ENCODE results near the gene DIAPH3.
A peak's percentile ranks its signal among the peaks of the same experiment; 100 is the strongest.

Gene DIAPH3

DNA sequence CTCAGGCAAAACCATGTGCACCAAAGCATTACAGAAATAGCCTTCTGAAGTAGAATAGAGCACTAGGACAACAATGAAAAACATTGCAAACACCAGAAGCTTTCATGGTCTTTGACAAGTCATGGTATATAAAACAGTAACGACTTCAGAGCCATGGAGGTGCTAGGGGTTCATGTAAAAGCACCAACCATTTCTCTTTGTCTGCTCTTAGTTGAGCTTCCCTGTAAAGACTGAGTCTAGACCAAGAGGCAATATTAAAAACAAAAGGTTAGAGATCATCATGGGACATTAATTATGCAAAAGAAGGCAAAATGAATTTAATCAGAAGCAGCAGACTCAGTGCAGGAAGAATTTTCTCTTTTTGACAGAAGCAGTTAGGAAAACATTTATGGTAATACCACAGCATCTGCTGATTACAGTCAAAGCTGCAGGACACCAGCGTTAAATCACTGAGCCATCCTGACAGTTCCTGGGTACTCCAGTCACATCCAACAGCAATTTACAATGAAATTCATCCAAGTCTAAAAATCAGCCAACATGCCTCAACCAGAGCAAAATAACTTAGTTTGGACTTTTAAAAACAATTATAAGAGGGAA lies 476.8 kb downstream of the DIAPH3 start:
- no peaks in the 10 kb centered on the region for H3K27me3 ChIP-seq (ENCODE audit: control insufficient read depth in 1 of 2, insufficient read depth in 1 of 2, low read length in 2 of 2)
- no peaks in the 10 kb centered on the region for H3K36me3 ChIP-seq (ENCODE audit: control insufficient read depth in 1 of 2, insufficient read depth in 2 of 2, low read depth in 1 of 2, low read length in 2 of 2)
- no peak overlapping the region for H3K23ac ChIP-seq (ENCODE audit: low read length in 2 of 2)
- H3K4me3 ChIP-seq (ENCODE audit: insufficient read depth in 1 of 2, low read depth in 1 of 2, low read length in 2 of 2): no peak overlapping the region
- H3K18ac ChIP-seq (ENCODE audit: low read depth in 1 of 2, low read length in 2 of 2): no peak overlapping the region
- H3K9me3 ChIP-seq (ENCODE audit: control insufficient read depth, low read length): no peaks in the 10 kb centered on the region
- H2BK120ac ChIP-seq (ENCODE audit: low read depth, low read length): no peak overlapping the region
- H2BK5ac ChIP-seq (ENCODE audit: low read depth, low read length, poor library complexity, severe bottlenecking): no peak overlapping the region
- H2BK15ac ChIP-seq (ENCODE audit: low read depth, poor library complexity, severe bottlenecking): no peak overlapping the region
- H2BK12ac ChIP-seq (ENCODE audit: low read length in 2 of 2): no peak overlapping the region
- no peak overlapping the region for H2AK5ac ChIP-seq (ENCODE audit: low read length, severe bottlenecking)
- no peak overlapping the region for H4K91ac ChIP-seq (ENCODE audit: low read length)
- no peak overlapping the region for H3K27ac ChIP-seq (ENCODE audit: low read length, poor library complexity, severe bottlenecking)
- H3K9ac ChIP-seq (ENCODE audit: low read length): no peak overlapping the region
- H3K4ac ChIP-seq (ENCODE audit: low read depth in 1 of 2, low read length in 2 of 2): no peak overlapping the region
- no peak for DNase-seq
- no peak overlapping the region for H4K8ac ChIP-seq (ENCODE audit: low read length)
- peaks cover 3% of the 10 kb centered on the region for H3K79me1 ChIP-seq (replicated peaks; ENCODE audit: low read length, poor library complexity, severe bottlenecking)
- H3K4me1 ChIP-seq (ENCODE audit: control insufficient read depth, insufficient read depth, low read depth, low read length): no peaks in the 10 kb centered on the region
- H2AFZ ChIP-seq (ENCODE audit: low read depth, low read length): no peak overlapping the region
- no peak overlapping the region for H3K4me2 ChIP-seq (ENCODE audit: low read length, poor library complexity, severe bottlenecking)
- no peak overlapping the region for H3K14ac ChIP-seq (ENCODE audit: low read length in 2 of 2)
- 65% methylated on average over 2 of the region's 2 CpGs for WGBS

DNA sequence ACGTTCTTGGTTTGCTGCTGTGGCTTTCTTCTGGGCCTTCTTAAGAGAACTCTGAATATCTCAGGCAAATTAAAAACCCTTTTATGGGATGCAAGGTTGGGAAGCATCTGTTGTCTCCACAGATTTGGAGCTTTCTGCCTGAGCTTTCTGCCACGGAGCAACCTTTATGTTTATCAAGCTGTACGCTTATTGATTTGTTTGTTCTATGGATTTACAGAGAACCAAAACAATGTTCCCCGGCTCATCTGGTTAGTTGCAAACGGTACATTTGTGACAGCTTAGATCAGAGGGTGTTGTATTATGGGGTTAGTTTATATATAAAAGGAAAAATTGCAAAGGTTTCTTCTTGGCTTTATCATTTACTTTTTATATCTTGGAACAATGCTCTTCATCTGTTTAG lies 479.6 kb downstream of the DIAPH3 start:
- H4K91ac ChIP-seq (ENCODE audit: low read length): no peak overlapping the region
- no peak overlapping the region for H2BK120ac ChIP-seq (ENCODE audit: low read depth, low read length)
- H2BK5ac ChIP-seq (ENCODE audit: low read depth, low read length, poor library complexity, severe bottlenecking): no peak overlapping the region
- H3K4ac ChIP-seq (ENCODE audit: low read depth in 1 of 2, low read length in 2 of 2): no peak overlapping the region
- H3K9me3 ChIP-seq (ENCODE audit: control insufficient read depth, low read length): no peaks in the 10 kb centered on the region
- no peak overlapping the region for H3K9ac ChIP-seq (ENCODE audit: low read length)
- H3K23ac ChIP-seq (ENCODE audit: low read length in 2 of 2): no peak overlapping the region
- H3K4me3 ChIP-seq (ENCODE audit: insufficient read depth in 1 of 2, low read depth in 1 of 2, low read length in 2 of 2): no peak overlapping the region
- H3K27me3 ChIP-seq (ENCODE audit: control insufficient read depth in 1 of 2, insufficient read depth in 1 of 2, low read length in 2 of 2): no peaks in the 10 kb centered on the region
- 89% methylated on average over 5 of the region's 5 CpGs for WGBS
- no peaks in the 10 kb centered on the region for H3K4me1 ChIP-seq (ENCODE audit: control insufficient read depth, insufficient read depth, low read depth, low read length)
- no peak overlapping the region for H2AK5ac ChIP-seq (ENCODE audit: low read length, severe bottlenecking)
- no peak overlapping the region for H3K4me2 ChIP-seq (ENCODE audit: low read length, poor library complexity, severe bottlenecking)
- H2BK12ac ChIP-seq (ENCODE audit: low read length in 2 of 2): no peak overlapping the region
- no peak overlapping the region for H2BK15ac ChIP-seq (ENCODE audit: low read depth, poor library complexity, severe bottlenecking)
- no peak overlapping the region for H4K8ac ChIP-seq (ENCODE audit: low read length)
- no peak for DNase-seq
- no peak overlapping the region for H2AFZ ChIP-seq (ENCODE audit: low read depth, low read length)
- H3K27ac ChIP-seq (ENCODE audit: low read length, poor library complexity, severe bottlenecking): no peak overlapping the region
- no peak overlapping the region for H3K14ac ChIP-seq (ENCODE audit: low read length in 2 of 2)
- H3K79me1 ChIP-seq (replicated peaks; ENCODE audit: low read length, poor library complexity, severe bottlenecking): peaks cover 4% of the 10 kb centered on the region
- H3K36me3 ChIP-seq (ENCODE audit: control insufficient read depth in 1 of 2, insufficient read depth in 2 of 2, low read depth in 1 of 2, low read length in 2 of 2): no peaks in the 10 kb centered on the region
- no peak overlapping the region for H3K18ac ChIP-seq (ENCODE audit: low read depth in 1 of 2, low read length in 2 of 2)

DNA sequence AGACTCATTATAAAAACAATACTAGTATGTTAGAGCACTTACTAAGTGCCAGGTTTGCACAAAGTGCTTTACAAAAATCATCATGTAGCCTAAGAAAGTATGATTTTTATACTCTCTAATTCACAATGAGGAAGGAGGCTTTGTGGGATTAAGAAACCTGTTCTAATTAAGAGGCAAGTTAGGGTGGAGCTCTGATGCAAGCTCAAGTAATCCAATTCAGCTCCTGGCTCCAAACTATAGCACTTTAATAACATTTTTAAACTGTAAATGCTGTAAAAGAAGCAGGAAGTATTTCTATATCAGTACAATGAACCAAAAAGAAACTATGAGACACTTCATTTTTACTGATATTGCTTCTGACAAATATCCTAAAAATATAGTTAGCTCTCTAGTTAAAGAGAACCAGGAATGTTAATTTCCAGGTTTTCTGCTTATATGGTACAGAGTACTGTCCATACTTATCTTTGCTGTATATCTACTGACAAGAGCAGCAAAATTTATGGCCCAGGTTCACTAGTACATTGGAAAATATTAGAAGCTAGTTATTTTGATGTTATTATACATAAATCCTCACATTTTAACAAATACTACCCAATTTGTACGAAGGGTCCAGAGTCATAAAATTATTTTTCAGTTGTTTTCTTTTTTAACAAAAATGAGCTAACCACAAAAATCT lies 482.0 kb downstream of the DIAPH3 start:
- Histone ChIP-seq H3K9ac (ENCODE audit: low read length) (no peak overlapping the region), H2BK120ac (ENCODE audit: low read depth, low read length) (no peak overlapping the region)
- no CpG with 5 or more reads among the region's 1 CpG for WGBS

DNA sequence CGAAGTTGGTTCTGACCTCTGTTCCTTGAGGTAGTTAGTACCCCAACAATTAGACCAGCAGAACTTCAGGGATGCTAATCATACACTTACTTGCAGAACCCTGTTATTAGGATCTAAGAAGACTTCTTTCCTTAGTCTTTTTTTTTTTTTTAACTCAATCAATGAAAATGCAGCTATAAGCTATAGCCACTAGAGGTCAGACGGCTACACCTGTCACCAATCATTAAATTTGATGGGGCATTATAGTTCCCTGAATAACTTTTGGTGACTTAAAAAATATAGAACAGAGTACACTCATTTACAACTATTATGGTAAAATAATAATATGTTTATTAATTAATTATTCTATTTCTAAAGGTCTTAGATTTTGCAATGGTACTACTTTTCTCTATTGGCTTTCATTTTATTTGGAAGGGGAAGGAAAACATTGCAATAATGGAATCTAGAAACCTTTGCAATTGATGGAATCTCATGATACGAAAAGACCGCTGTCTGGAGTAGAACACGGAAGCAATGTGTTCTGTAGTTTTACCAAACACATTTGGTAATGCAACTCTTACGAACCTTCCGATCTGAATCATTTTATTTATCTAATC lies 483.2 kb downstream of the DIAPH3 start:
- H3K27me3 ChIP-seq (ENCODE audit: control insufficient read depth in 1 of 2, insufficient read depth in 1 of 2, low read length in 2 of 2): no peaks in the 10 kb centered on the region
- H3K4me2 ChIP-seq (ENCODE audit: low read length, poor library complexity, severe bottlenecking): no peak overlapping the region
- no peaks in the 10 kb centered on the region for H3K36me3 ChIP-seq (ENCODE audit: control insufficient read depth in 1 of 2, insufficient read depth in 2 of 2, low read depth in 1 of 2, low read length in 2 of 2)
- H2BK12ac ChIP-seq (ENCODE audit: low read length in 2 of 2): no peak overlapping the region
- no peak overlapping the region for H4K91ac ChIP-seq (ENCODE audit: low read length)
- H2BK15ac ChIP-seq (ENCODE audit: low read depth, poor library complexity, severe bottlenecking): no peak overlapping the region
- no peak overlapping the region for H2BK120ac ChIP-seq (ENCODE audit: low read depth, low read length)
- H3K18ac ChIP-seq (ENCODE audit: low read depth in 1 of 2, low read length in 2 of 2): peak overlapping the region in 1 of 2 experiments; percentile 39
- H3K14ac ChIP-seq (ENCODE audit: low read length in 2 of 2): no peak overlapping the region
- H3K9me3 ChIP-seq (ENCODE audit: control insufficient read depth, low read length): no peaks in the 10 kb centered on the region
- peak; percentile 42 for DNase-seq
- H3K79me1 ChIP-seq (replicated peaks; ENCODE audit: low read length, poor library complexity, severe bottlenecking): peaks cover 6% of the 10 kb centered on the region
- no peak overlapping the region for H3K9ac ChIP-seq (ENCODE audit: low read length)
- H2AK5ac ChIP-seq (ENCODE audit: low read length, severe bottlenecking): no peak overlapping the region
- WGBS: 79% methylated on average over 4 of the region's 7 CpGs
- no peak overlapping the region for H2BK5ac ChIP-seq (ENCODE audit: low read depth, low read length, poor library complexity, severe bottlenecking)
- no peak overlapping the region for H2AFZ ChIP-seq (ENCODE audit: low read depth, low read length)
- H3K4ac ChIP-seq (ENCODE audit: low read depth in 1 of 2, low read length in 2 of 2): no peak overlapping the region
- H3K23ac ChIP-seq (ENCODE audit: low read length in 2 of 2): no peak overlapping the region
- H3K4me1 ChIP-seq (ENCODE audit: control insufficient read depth, insufficient read depth, low read depth, low read length): no peaks in the 10 kb centered on the region
- H3K4me3 ChIP-seq (ENCODE audit: insufficient read depth in 1 of 2, low read depth in 1 of 2, low read length in 2 of 2): no peak overlapping the region
- H3K27ac ChIP-seq (ENCODE audit: low read length, poor library complexity, severe bottlenecking): no peak overlapping the region
- no peak overlapping the region for H4K8ac ChIP-seq (ENCODE audit: low read length)

More for the DNA sequence above, 482.0 kb downstream of the DIAPH3 start:
- Histone ChIP-seq H3K79me1 (replicated peaks; ENCODE audit: low read length, poor library complexity, severe bottlenecking) (peaks cover 4% of the 10 kb centered on the region), H3K14ac (ENCODE audit: low read length in 2 of 2) (no peak overlapping the region), H4K8ac (ENCODE audit: low read length) (no peak overlapping the region), H3K4me2 (ENCODE audit: low read length, poor library complexity, severe bottlenecking) (no peak overlapping the region), H3K9me3 (ENCODE audit: control insufficient read depth, low read length) (no peaks in the 10 kb centered on the region), H3K23ac (ENCODE audit: low read length in 2 of 2) (no peak overlapping the region), H2AFZ (ENCODE audit: low read depth, low read length) (no peak overlapping the region), H3K4ac (ENCODE audit: low read depth in 1 of 2, low read length in 2 of 2) (no peak overlapping the region), H3K27me3 (ENCODE audit: control insufficient read depth in 1 of 2, insufficient read depth in 1 of 2, low read length in 2 of 2) (no peaks in the 10 kb centered on the region), H2AK5ac (ENCODE audit: low read length, severe bottlenecking) (no peak overlapping the region), H2BK15ac (ENCODE audit: low read depth, poor library complexity, severe bottlenecking) (no peak overlapping the region), H4K91ac (ENCODE audit: low read length) (no peak overlapping the region), H3K4me1 (ENCODE audit: control insufficient read depth, insufficient read depth, low read depth, low read length) (no peaks in the 10 kb centered on the region), H2BK5ac (ENCODE audit: low read depth, low read length, poor library complexity, severe bottlenecking) (no peak overlapping the region), H3K4me3 (ENCODE audit: insufficient read depth in 1 of 2, low read depth in 1 of 2, low read length in 2 of 2) (no peak overlapping the region), H3K18ac (ENCODE audit: low read depth in 1 of 2, low read length in 2 of 2) (no peak overlapping the region), H3K27ac (ENCODE audit: low read length, poor library complexity, severe bottlenecking) (no peak overlapping the region), H3K36me3 (ENCODE audit: control insufficient read depth in 1 of 2, insufficient read depth in 2 of 2, low read depth in 1 of 2, low read length in 2 of 2) (no peaks in the 10 kb centered on the region), H2BK12ac (ENCODE audit: low read length in 2 of 2) (no peak overlapping the region)
- no peak for DNase-seq

All from mesenchymal stem cell (in vitro differentiated cells and primary cell).